Ammon's horn (tissue), 1 donor: Measurements from ENCODE around the gene CKM.
A peak's percentile ranks its signal among the peaks of the same experiment; 100 is the strongest.

Experiments used
- DNase-seq: peaks from one replicate; pipeline ENCODE4 v3.0.0-alpha.2; 2016; ENCODE audit warnings: low spot score

CKM gene

GRCh38 chr19:45322744-45323281 lies at the start of gene CKM:
TSS of gene CKM (minus strand) at chr19:45322875. CDS start at chr19:45319713, 3,162 bp downstream.
- DNase-seq = no peak

- peak; percentile 98 for DNase-seq
Observed at GRCh38 chr19:45370410-45371204, 47.9 kb upstream of the CKM start, which contains the start of gene ERCC2. TSS of gene ERCC2 (minus strand) at chr19:45370573. CDS start at chr19:45370540, 33 bp downstream.

- DNase-seq = no peak
Observed at GRCh38 chr19:45368737-45369340, 46.2 kb upstream of the CKM start.

DNA sequence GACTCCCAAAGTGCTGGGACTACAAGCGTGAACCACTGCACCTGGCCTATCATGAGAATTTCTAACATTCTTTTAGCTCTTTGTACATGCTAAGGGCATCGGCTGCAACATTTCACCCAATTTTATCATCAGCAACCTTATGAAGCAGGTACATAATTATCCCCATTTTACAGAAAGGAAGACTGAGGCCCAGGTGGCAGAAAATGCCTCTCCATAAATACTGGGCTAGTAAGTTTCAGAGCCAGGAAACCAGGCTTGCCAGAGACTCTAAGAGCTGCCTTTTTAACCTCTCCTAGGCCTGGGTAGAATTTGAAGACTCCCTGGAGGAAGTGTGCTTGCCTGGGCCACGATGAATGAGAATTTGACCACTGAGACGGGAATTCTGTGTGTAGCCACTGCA lies 45.5 kb upstream of the CKM start:
- DNase-seq = no peak

DNA sequence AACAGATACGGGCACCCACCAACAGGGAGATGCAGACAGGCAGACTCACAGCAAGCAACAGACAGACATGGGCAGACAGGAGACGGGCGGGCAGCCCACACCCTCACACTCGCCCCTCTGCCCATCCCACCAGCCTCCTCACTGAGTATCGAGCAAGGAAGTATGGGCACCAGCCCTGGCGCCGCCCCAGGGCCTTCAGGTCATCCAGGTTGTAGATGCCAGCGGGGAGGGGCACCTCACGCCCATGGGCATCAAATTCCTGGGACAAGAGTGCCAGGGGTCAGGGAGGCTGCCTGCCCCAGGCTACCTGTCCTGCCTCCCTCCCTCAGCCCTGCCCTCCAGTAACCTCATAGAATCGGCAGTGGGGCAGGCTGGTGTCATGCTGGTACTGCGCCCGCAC lies 42.0 kb upstream of the CKM start:
- DNase-seq = no peak

- DNase-seq = no peak
Observed at GRCh38 chr19:45363861-45364459, 41.3 kb upstream of the CKM start.

DNA sequence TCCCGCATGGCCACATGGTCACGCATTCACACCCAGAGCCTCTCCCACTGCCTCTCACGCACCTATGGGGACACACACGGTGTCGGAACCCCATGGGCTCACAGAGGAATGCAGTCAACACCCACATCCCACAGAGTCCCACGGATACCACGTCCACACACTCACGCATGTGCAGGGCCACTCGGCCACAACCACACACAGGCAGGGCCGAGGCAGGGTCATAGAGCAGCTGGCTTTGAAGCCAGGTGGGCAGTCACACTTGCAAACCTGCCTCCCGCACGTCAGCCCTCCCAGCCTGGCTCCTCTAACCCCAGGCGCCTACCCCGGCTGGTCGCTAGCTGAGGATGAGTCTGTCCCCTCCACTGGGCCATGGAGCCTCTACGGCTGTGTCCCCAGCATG lies 39.6 kb upstream of the CKM start:
- no peak for DNase-seq

- DNase-seq = no peak
Observed at GRCh38 chr19:45361608-45362007, 38.9 kb upstream of the CKM start.

GRCh38 chr19:45358213-45358792 lies 35.6 kb upstream of the CKM start:
- no peak for DNase-seq

DNA sequence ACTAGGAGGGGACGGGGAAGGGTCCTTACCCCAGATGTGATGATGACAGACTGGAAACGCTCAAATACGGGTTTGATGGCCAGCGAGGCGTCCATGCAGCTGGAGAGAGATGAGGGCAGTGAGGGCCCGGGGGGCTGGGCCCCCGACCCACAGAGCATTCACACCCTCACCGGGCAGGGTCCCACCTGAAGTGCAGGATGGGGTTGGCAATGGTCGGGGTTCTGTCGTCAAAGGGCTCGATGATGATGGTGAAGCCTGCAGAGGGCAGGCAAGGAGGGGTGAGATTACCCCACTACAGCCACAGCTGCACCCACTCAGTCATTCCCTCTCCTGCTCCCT lies 34.7 kb upstream of the CKM start:
- no peak for DNase-seq

DNA sequence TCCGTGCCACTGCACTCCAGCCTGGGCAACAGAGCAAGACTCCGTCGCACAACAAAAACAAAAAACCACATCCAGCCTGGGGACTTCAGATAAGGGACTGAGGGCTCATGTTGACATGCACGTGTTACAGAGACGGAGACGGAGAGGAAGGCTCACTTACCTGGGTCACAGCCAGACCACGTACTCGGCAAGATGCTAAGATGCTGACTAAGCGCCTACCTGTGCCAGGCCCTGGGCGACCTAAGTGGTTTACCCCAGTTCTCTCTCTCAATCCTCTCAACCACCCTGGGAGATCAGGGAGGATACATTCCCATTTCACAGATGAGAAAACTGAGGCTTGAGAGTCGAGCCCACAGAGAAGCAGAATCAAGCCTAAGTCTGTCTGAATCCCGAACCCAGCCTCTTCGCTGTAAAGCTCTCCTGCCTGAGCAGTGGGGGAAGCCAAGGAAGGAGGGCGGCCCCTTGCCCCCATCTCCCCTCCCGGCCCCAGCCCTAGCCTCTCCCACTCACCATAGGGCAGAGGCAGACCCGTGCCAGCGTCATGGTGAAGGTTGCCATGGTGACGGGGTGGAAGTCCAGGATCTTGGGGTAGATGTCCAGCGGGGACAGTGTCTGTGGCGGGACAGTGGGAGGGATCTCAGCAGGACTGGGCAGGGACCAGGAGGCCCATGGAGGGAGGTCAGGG lies 34.2 kb upstream of the CKM start:
- DNase-seq = no peak

DNA sequence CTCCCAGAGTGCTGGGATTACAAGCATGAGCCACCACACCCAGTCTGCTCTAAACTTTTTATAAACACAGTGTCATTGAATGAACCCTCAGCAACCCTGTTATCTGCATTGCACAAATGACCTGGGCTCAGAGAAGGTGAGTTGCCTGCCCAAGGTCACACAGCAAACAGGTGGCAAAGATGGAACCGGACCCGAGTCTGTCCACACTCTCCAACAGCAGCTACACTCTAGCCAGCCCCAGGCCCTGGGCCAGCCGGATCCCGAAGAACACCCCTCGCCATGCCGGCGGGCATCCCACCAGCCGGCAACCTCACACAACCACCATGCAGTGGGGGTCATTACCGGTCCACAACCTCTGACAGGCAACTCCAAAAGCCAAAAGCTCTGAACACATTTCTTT lies 33.2 kb upstream of the CKM start:
- no peak for DNase-seq

DNA sequence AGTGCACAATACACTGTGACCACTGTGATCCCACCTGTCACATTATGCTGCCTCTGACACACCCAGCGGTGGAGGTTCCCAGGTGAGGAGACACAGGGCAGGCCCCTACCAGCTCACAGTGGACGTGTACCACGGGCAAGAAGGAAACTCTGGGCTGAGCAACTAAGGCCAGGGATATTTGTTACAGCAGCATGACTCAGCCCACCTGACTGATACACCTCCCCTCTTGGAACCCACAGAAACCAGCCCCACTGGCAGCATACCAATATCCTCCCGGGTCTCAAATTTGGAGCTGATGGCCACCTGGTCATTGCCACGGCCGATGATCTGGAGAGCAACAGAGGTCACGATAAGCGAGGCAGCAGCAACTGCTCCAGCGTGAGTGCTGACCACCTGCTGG lies 32.7 kb upstream of the CKM start:
- no peak for DNase-seq

GRCh38 chr19:45354241-45354842 lies 31.7 kb upstream of the CKM start:
- DNase-seq = no peak

- no peak for DNase-seq
Observed at GRCh38 chr19:45352914-45353796, 30.5 kb upstream of the CKM start.

- DNase-seq = no peak
Observed at GRCh38 chr19:45352471-45352870, 29.8 kb upstream of the CKM start.

GRCh38 chr19:45352062-45352461 lies 29.4 kb upstream of the CKM start:
- no peak for DNase-seq

- no peak for DNase-seq
Observed at GRCh38 chr19:45351401-45351952, 28.8 kb upstream of the CKM start.

DNA sequence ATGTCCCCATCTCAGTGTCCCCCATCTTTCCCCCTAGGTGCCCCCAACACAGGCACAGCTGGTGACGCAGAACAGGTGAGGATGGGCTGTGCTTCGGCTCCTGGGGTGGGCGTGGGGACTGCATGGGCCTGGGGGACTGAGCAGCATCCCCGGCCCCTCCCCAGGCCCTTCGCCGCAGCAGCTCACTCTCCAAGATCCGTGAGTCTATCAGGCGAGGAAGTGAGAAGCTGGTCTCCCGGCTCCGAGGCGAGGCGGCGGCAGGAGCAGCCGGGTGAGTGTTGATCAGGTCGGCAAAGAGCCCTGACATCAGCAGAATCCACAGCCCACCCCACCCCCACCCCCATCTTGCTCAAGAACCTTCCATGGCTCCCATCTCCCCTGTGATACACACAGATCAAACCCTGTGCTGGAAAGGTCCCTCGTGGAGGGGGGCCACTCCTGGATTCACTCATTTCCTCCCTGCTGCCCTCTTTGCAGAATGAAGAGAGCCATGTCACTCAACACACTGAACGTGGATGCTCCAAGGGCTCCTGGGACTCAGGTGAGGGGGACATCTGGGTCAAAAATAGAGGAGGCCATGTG lies 27.9 kb upstream of the CKM start:
- no peak for DNase-seq

GRCh38 chr19:45349430-45349941 lies 26.8 kb upstream of the CKM start:
- DNase-seq = no peak
